Stomach (tissue), 19 donors: Measurements from ENCODE around the gene SHROOM4. TPM values are rescaled to one million over a fixed set of nuclear protein-coding genes. Genes with fewer than 3 reads are reported as not detected.
A peak's percentile ranks its signal among the peaks of the same experiment; 100 is the strongest.

Experiments
- DNase-seq, 2 donors: peaks; one replicate each; pipeline versions ENCODE4 v3.0.0 to v3.0.0-alpha.2; 2013 to 2019
- H3K27ac ChIP-seq, 5 donors: fragments of 200-600 bp in 4 of 5; sonication (generic) in 4 of 5; one replicate each; pipeline ENCODE4 v1.5.1; 2013 to 2019; ENCODE audit warnings: mild to moderate bottlenecking in 1 of 5, moderate library complexity in 1 of 5
- H3K27me3 ChIP-seq, 3 donors: fragments of 200-600 bp; sonication (generic); one replicate each; pipeline ENCODE4 v1.5.1; 2017 to 2019; ENCODE audit warnings: mixed run types in 1 of 3
- H3K36me3 ChIP-seq, 4 donors: fragments of 200-600 bp; sonication (generic); 1 replicate in 3 of 4; 2 replicates in 1 of 4; pipeline ENCODE4 v1.5.1; 2016 to 2019
- H3K4me1 ChIP-seq, 4 donors: fragments of 200-600 bp; sonication (generic); one replicate each; pipeline ENCODE4 v1.5.1; 2016 to 2019
- H3K4me3 ChIP-seq, 4 donors: fragments of 200-600 bp; sonication (generic) in 3 of 4; one replicate each; pipeline ENCODE4 v1.5.1; 2016 to 2019; ENCODE audit warnings: mild to moderate bottlenecking in 1 of 4
- H3K9me3 ChIP-seq, 4 donors: fragments of 200-600 bp; sonication (generic); one replicate each; pipeline ENCODE4 v1.5.1; 2016 to 2019
- EP300 ChIP-seq: sonication (generic); formaldehyde crosslinking; IDR thresholded peaks from one replicate; pipeline ENCODE4 v1.6.1; 2017; ENCODE audit warnings: antibody characterized with exemption
- POLR2A ChIP-seq, 4 donors: fragments of 450-650 bp; IDR thresholded peaks; one replicate each; pipeline ENCODE4 v1.6.1; 2016; ENCODE audit warnings: antibody characterized with exemption in 4 of 4, control low read depth in 2 of 4, mild to moderate bottlenecking in 1 of 4, moderate library complexity in 1 of 4
- POLR2AphosphoS5 ChIP-seq, 3 donors: sonication (generic); formaldehyde crosslinking; IDR thresholded peaks; one replicate each; pipeline ENCODE4 v1.6.1; 2016; ENCODE audit warnings: antibody characterized with exemption in 3 of 3
- WGBS, 5 donors: extraction: QIAGEN DNeasy Blood & Tissue Kit in 3 of 5; methylation state at CpG; one replicate each; pipeline versions ENCODE4 v1.1.5 to v1.1.7; 2013 to 2018; 5-methylcytosine and 5-hydroxymethylcytosine counted together
- intact Hi-C: fragments of 100-400 bp; cut with DNase I; formaldehyde crosslinking; loops from one replicate; pipeline ENCODE4 v1.15.1; 2023; ENCODE audit warnings: low total_unique reads
- long read RNA-seq, 10 donors: transcript quantifications; one replicate each; lab custom pipeline, GENCODE V29; 2026
- polyA plus RNA-seq, 3 donors: library from polyadenylated mRNA; stranded (reverse); fragments of 200-250 nt; gene quantifications; one replicate each; pipeline ENCODE4 v1.2.3, GENCODE V29; 2013
- total RNA-seq, 5 donors: library from RNA; depleted of rRNA; stranded (reverse); fragments of >200 nt; gene quantifications; one replicate each; pipeline versions ENCODE4 v1.1.0 to v1.2.3, GENCODE V29; 2014 to 2016
- TF ChIP-seq, protein P1 (sequence below), 7 experiments: fragments of 450-650 bp in 4 of 7; fragments of 200-600 bp in 3 of 7; sonication (generic) in 3 of 7; IDR thresholded peaks; one replicate each; pipeline ENCODE4 v1.5.1; 2016 to 2019; ENCODE audit warnings: antibody characterized with exemption in 7 of 7, control low read depth in 2 of 7, mild to moderate bottlenecking in 1 of 7
- donor health status: healthy with polysubstance abuse.
- donor health status: Bipolar disorder and iron deficiency.
- donor health status: healthy.

Gene SHROOM4, protein sequence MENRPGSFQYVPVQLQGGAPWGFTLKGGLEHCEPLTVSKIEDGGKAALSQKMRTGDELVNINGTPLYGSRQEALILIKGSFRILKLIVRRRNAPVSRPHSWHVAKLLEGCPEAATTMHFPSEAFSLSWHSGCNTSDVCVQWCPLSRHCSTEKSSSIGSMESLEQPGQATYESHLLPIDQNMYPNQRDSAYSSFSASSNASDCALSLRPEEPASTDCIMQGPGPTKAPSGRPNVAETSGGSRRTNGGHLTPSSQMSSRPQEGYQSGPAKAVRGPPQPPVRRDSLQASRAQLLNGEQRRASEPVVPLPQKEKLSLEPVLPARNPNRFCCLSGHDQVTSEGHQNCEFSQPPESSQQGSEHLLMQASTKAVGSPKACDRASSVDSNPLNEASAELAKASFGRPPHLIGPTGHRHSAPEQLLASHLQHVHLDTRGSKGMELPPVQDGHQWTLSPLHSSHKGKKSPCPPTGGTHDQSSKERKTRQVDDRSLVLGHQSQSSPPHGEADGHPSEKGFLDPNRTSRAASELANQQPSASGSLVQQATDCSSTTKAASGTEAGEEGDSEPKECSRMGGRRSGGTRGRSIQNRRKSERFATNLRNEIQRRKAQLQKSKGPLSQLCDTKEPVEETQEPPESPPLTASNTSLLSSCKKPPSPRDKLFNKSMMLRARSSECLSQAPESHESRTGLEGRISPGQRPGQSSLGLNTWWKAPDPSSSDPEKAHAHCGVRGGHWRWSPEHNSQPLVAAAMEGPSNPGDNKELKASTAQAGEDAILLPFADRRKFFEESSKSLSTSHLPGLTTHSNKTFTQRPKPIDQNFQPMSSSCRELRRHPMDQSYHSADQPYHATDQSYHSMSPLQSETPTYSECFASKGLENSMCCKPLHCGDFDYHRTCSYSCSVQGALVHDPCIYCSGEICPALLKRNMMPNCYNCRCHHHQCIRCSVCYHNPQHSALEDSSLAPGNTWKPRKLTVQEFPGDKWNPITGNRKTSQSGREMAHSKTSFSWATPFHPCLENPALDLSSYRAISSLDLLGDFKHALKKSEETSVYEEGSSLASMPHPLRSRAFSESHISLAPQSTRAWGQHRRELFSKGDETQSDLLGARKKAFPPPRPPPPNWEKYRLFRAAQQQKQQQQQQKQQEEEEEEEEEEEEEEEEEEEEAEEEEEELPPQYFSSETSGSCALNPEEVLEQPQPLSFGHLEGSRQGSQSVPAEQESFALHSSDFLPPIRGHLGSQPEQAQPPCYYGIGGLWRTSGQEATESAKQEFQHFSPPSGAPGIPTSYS (N-terminal part only)
- 1 to 10 TPM; 1.2 to 8.3 (median 2.7) TPM for total RNA-seq
- polyA plus RNA-seq: 1 to 10 TPM in 2 of 3 donors, under 1 TPM in 1; 0.88 to 7.8 (median 1.6) TPM
- long read RNA-seq, donor 1: 0 reads
- long read RNA-seq, donor 2: 0 reads
- long read RNA-seq, donor 3: 0 reads
- long read RNA-seq, donor 4: 0 reads
- long read RNA-seq, donor 5: 0 reads
- long read RNA-seq, donor 6, partial matches to known transcripts: 5 of 5 reads
- long read RNA-seq, donor 6, other reads (novel, unspliced or antisense): 0 of 5 reads
- long read RNA-seq, donor 7: 0 reads
- long read RNA-seq, donor 8: 0 reads
- long read RNA-seq, donor 9: 0 reads
- long read RNA-seq, donor 10: 0 reads

DNA sequence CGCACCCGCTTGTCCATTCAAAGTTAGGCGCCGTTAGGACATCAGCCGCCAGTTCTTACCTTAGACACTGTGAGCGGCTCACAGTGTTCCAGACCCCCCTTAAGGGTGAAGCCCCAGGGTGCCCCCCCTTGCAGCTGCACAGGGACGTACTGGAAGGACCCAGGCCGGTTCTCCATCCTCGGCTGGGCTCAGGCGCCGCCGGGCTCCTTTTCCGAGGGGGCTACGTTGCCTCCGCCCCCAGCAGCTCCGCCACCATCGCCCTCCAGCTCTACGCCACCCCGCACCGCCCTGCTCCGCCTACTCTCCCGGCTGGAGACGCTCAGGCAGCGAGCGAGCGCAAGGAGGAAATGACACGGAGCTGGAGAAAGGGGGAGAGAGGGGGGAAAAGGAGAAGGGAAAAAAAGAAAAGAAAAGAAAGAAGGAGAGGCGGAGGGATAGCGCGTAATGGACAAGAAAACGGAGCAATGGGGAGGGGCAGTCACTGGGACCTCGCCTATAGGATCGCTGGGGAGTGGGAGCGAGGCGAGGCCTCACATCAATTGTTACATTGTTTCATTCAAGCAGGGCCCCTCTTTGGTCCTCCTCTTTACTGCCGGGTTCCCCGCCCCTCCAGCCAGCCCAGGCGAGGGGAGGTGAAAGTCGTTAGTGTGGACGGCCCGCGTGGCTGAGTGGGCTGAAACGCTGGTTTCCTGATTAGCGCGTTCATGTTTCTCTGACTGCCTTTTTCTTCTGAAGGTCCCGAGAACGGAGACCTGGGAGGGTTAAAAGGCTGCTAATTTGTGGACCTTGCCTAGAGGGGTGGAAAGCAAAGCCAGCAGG is at the start of gene SHROOM4:
SHROOM4 (minus strand) TSS at position 352 of the 819 bp plus-strand sequence; CDS start at position 176, 176 bp downstream.
- intact Hi-C loops: no loop called here
- no peaks in the 10 kb centered on the region for H3K36me3 ChIP-seq
- peak within 1 kb of the TSS; percentile 42 to 73 (median 54) for H3K27ac ChIP-seq
- peaks cover 0 to 16% (median 0%) of the 10 kb centered on the region in 3 donors for H3K27me3 ChIP-seq
- WGBS, 5 donors: 2 to 35% (median 9%) methylated on average over 12 to 47 of the region's 47 CpGs
- peaks cover 0 to 9% (median 0%) of the 10 kb centered on the region in 4 donors for H3K9me3 ChIP-seq
- H3K4me1 ChIP-seq: peaks cover 0 to 6% (median 3%) of the 10 kb centered on the region in 4 donors
- DNase-seq: peak; percentile 28 to 88
- no peak for TF ChIP-seq EP300
- TF ChIP-seq POLR2AphosphoS5 (IDR thresholded peaks at IDR 0.05): no peak
- TF ChIP-seq, protein P1, sequence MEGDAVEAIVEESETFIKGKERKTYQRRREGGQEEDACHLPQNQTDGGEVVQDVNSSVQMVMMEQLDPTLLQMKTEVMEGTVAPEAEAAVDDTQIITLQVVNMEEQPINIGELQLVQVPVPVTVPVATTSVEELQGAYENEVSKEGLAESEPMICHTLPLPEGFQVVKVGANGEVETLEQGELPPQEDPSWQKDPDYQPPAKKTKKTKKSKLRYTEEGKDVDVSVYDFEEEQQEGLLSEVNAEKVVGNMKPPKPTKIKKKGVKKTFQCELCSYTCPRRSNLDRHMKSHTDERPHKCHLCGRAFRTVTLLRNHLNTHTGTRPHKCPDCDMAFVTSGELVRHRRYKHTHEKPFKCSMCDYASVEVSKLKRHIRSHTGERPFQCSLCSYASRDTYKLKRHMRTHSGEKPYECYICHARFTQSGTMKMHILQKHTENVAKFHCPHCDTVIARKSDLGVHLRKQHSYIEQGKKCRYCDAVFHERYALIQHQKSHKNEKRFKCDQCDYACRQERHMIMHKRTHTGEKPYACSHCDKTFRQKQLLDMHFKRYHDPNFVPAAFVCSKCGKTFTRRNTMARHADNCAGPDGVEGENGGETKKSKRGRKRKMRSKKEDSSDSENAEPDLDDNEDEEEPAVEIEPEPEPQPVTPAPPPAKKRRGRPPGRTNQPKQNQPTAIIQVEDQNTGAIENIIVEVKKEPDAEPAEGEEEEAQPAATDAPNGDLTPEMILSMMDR (IDR thresholded peaks at IDR 0.05): no peak
- TF ChIP-seq POLR2A (IDR thresholded peaks at IDR 0.05): no peak
- H3K4me3 ChIP-seq: peak within 1 kb of the TSS; percentile 45 to 55 (median 50)

DNA sequence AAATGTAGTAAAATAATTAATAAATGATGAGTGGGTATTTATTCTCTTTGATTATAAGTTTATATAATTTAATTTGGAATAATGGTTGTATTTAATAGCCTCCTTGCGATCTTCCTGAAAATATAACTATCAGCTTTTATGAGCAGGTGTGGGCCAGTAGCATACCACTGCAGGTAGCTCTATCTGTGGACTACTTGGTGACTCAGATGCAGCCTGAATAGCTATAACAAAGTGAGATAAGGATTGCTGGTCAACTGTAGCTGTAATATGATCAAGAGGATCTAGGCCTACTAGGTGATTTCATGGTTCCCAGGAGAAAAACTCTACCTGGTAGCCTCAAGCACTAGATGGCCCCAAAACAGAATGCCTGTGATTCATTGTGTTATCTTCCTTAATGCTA is 49.5 kb upstream of the SHROOM4 start:
- TF ChIP-seq EP300: no peak
- no peak for TF ChIP-seq POLR2AphosphoS5 (IDR thresholded peaks at IDR 0.05)
- TF ChIP-seq, protein P1 (IDR thresholded peaks at IDR 0.05): no peak
- TF ChIP-seq POLR2A (IDR thresholded peaks at IDR 0.05): no peak
- DNase-seq: no peak
- Histone ChIP-seq H3K9me3 (no peaks in the 10 kb centered on the region), H3K27me3 (peaks cover 0 to 6% (median 0%) of the 10 kb centered on the region in 3 donors), H3K4me1 (no peaks in the 10 kb centered on the region), H3K4me3 (no peak overlapping the region), H3K27ac (no peak overlapping the region), H3K36me3 (no peaks in the 10 kb centered on the region)
- intact Hi-C loops: no loop called here
- 79 to 100% (median 85%) methylated on average over 1 of the region's 1 CpG for WGBS, 5 donors

DNA sequence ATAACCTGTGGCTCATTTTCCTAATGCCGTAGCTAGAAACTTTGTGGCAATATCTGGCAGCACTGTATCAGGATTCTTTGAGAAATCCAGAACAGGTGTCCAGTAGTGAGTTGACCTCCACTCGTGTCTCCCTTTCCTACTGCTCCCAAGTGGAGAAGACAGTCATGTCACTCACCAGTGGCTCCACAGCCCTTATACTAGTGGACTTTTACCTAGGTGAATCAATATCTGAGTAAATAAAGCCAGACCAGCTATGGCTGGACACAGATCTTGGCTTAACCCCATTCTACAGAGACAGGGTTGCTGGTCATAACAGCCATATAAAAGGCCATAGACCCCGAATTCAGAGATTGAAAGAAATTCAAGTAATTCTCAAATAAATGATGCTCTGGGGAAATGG is 46.5 kb upstream of the SHROOM4 start:
- TF ChIP-seq POLR2A (IDR thresholded peaks at IDR 0.05) (no peak), EP300 (no peak), POLR2AphosphoS5 (IDR thresholded peaks at IDR 0.05) (no peak)
- TF ChIP-seq, protein P1 (IDR thresholded peaks at IDR 0.05): no peak
- Histone ChIP-seq H3K27ac (no peak overlapping the region), H3K4me3 (no peak overlapping the region), H3K27me3 (peaks cover 0 to 6% (median 0%) of the 10 kb centered on the region in 3 donors), H3K4me1 (no peaks in the 10 kb centered on the region), H3K9me3 (no peaks in the 10 kb centered on the region), H3K36me3 (no peaks in the 10 kb centered on the region)
- DNase-seq: no peak
- intact Hi-C loops: no loop called here
- 67 to 83% (median 74%) methylated on average over 2 to 3 of the region's 3 CpGs for WGBS, 5 donors
